CD1c-positive myeloid dendritic cell (primary cell): ENCODE measurements around the gene MAP6.
A peak's percentile ranks its signal among the peaks of the same experiment; 100 is the strongest.

Source experiments
- DNase-seq: peaks from one replicate; pipeline ENCODE4 v3.0.0-alpha.2; 2016; ENCODE audit errors: extremely low spot score

The MAP6 gene

GRCh38 chr11:75667255-75667830 lies 1.5 kb downstream of the MAP6 start:
- DNase-seq: no peak

DNA sequence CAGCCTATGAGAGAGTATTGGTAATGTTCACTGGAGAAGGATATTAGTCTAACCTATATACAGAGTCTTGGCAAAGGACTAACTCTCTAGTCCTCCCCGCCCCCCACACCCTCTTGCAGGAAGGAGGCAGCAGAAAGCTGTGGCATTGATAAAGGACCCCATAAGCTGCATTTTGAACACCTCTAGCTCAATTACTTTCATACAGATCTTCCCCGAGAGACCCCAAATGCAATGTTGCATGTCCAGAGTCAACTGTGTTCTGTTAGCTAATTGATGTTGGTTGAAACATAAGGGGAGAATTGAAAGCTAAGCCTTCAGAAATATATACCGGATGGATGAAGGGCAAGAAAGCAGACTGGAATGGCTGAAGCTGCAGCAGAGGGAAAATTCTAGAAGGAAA lies 2.8 kb downstream of the MAP6 start:
- no peak for DNase-seq

DNA sequence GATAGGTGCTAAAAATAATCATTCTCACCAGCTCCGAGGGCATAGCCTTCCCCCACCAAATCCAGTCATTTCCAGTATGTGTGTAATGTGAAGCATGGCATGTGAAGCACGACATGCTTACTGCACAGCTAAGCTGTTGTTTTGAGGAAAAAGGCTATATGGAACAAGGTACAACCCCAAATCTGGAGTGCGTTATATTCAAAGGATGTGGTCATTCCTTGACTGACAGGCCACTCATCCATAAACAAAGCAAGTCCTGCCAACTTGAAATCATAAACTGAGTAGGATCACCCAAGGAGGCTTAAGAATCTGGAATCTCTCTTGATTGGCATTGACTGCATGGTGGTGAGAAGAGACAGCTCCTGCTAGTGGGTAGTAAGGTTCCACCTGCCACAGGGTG lies 3.7 kb downstream of the MAP6 start:
- no peak for DNase-seq

- no peak for DNase-seq
Measured at GRCh38 chr11:75664389-75664788, 4.4 kb downstream of the MAP6 start.

DNA sequence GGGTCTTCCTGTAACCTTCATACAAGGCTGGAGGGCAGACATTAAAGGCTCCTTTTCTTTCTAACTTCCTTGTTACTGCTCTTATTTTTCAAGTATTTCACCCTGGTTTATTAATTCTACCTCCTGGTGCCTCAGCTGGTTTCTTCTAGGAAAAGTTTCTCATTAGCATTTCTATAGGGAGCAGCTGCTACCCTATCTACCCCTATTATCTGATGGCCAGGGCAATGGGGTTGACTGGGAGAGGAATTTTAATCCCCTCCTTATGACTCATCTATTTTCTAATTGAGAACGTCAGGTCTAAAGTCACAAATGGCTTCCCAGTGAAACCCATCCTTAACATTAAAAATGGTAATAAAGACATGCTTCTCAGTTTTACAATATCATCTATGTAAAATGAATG lies 5.0 kb downstream of the MAP6 start:
- DNase-seq: no peak

- no peak for DNase-seq
Measured at GRCh38 chr11:75659836-75660235, 9.0 kb downstream of the MAP6 start.

- no peak for DNase-seq
Measured at GRCh38 chr11:75656044-75656727, 12.7 kb downstream of the MAP6 start.

DNA sequence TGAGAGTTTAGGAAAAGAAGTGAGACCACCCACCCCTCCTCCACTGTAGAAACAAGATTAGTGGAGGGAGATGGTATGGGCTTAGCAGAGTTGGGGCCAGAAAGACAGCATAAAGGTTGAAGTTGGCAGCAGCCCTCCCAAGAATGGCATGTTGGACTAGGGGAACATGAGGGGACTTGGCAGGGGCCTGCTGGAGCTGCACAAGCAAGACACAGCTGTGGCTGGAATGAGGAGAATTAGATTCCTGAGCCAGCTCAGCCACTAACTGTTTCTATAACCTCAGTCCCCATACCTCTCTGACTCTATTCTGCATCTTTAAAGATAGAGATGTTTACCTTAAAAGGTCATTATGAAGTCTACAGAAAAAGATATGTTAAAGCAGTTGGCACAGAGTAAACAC lies 13.2 kb downstream of the MAP6 start:
- no peak for DNase-seq

GRCh38 chr11:75654314-75654713 lies 14.5 kb downstream of the MAP6 start:
- DNase-seq: no peak

- DNase-seq: no peak
Measured at GRCh38 chr11:75653532-75653931, 15.3 kb downstream of the MAP6 start.

- DNase-seq: no peak
Measured at GRCh38 chr11:75652936-75653335, 15.9 kb downstream of the MAP6 start.

- no peak for DNase-seq
Measured at GRCh38 chr11:75651218-75651617, 17.6 kb downstream of the MAP6 start.

GRCh38 chr11:75650167-75650723 lies 18.6 kb downstream of the MAP6 start:
- DNase-seq: no peak

DNA sequence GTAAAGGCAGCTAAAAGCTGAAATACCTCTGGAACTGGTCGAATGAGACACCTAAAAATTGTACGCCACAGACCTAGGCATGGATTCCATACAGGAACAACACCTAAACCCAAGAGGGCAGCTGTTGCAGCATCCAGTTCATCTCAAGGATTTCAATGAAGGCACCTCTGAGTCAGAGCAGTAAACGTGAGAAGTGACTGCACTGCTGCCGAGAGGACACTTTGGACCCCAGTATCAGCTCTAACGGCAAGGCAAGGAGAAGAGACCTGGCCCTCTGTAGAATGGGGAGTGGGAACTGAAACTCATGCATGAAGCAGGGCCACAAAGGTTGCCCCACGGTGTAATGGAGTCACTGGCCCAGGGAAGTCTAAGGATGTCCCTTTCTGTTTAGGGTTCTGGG lies 23.9 kb downstream of the MAP6 start:
- DNase-seq: no peak

DNA sequence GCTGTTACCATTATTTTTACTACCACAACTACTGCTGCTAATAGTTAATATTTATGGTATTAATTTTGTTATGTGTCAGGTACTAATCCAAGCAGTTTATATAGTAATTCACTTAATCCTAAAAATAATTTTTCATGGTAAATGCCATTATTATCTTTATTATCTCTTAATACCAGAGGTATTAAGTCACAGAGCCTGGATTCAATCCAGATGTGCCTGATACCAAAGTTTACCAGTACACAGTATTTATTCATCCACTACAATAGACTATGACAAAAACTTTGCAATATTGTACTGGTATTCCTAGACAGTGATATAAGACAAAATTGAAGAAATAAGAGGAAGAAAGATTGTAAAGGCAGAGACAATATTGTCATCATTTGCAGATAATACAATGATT lies 24.5 kb downstream of the MAP6 start:
- DNase-seq: no peak

GRCh38 chr11:75642402-75643113 lies 26.3 kb downstream of the MAP6 start:
- no peak for DNase-seq

DNA sequence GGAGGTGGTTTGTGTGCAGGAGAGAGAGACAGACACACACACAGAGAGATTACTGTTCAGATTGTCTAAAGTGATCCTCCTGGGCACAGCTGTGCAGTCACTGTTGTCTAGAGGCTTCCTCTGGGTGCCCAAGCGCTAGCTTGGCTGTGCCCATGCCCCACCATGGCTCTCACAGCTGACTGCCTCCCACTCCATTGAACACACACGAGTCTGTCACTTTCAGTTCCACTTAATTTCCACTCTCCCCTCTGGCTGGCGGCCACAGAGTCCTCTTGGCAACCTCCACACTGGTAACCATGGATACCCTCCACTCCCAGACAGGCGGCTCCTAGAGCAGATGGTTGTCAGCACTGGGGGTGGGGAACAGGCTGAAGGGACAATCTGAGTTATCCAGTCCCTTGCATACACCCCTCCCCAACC lies 29.1 kb downstream of the MAP6 start:
- peak; percentile 95 for DNase-seq

DNA sequence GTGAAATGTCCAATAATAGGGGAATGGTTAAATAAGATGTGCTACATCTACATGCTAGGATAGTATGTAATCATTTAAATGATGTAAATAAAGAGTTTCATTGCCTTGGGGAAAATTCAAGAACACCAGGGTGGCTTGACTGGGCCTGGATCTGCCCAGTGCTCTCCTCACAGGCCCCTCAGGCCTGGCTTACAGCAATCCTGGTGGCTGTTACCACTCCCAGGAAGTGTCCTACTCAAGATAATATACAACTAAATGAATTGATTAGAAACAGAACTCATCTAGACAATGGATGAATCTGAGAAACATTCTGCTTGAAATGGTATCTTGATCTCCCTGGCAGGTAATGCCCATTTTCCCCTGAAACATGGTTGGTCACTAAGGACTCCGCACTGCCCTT lies 30.8 kb downstream of the MAP6 start:
- DNase-seq: no peak

DNA sequence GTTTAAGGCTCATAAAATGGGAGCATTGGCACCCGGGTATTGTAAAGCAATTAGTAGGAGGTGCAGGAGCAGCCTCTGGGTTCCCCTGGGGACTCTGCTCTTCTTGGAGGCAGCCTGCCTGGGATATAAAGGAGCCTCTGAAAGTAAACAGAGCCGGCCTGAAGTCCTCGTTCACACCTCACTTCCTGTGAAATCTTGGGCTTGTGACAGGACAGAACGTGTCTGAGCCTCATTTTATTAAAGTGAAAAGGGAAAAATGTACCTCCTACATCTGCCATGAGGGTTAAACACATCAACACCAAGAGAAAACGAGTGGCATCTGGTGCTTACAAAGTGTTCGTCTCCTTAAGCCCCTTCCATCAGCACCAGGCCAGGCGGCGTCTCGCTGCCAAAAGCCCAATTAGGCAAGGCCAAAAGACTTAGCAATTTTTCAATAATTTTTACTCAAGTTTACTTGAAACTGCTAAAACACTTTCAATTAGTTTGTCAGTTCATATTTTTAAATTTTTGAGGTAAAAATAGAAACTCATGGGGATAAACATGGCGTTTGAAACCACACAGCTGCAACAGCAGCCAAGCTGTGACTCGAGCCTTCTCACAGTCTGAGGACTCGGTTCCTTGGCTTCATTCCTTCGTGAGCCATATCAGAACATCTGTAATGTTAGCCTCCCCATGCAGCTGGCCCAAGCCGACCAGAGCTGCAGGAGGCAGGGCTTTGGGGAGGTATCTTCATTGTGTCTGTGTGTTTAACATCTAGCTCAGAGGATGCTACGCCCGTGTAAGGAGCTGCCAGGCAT lies 33.6 kb downstream of the MAP6 start:
- DNase-seq: no peak

GRCh38 chr11:75633409-75634066 lies 35.3 kb downstream of the MAP6 start:
- DNase-seq: no peak

GRCh38 chr11:75632962-75633361 lies 35.9 kb downstream of the MAP6 start:
- no peak for DNase-seq

GRCh38 chr11:75632450-75632849 lies 36.4 kb downstream of the MAP6 start:
- no peak for DNase-seq
